NCI-H1105 treated with DMSO at 0.1 percent for 48 hours (cell line): ENCODE measurements around the gene CWC22.

Source experiments
- DNase-seq: peaks from one replicate; lab custom pipeline; 2025; lab: John Stamatoyannopoulos, UW

The CWC22 gene

GRCh38 chr2:179898873-179899272 lies 108.2 kb downstream of the CWC22 start:
- peak; percentile 29 for DNase-seq
